T47D (cell line): ENCODE data around the gene MRPL57.
"Not testable (repeated sequence)": the region's sequence is repeated elsewhere in the genome, so short reads cannot be mapped to it uniquely, and the experiment has no call there.

Experiments used
- DNase-seq, 2 experiments: peaks; one replicate each; pipeline versions ENCODE4 v3.0.0 to v3.0.0-alpha.2; 2011 to 2012; ENCODE audit warnings: low read depth in 1 of 2, low spot score in 1 of 2
- JUND ChIP-seq: IDR thresholded peaks from 2 replicates; pipeline ENCODE4 v1.6.1; 2012; ENCODE audit warnings: low read depth
- in situ Hi-C: cut with HindIII; loops from 2 replicates; pipeline ENCODE4 v1.10.0; 2016; ENCODE audit warnings: low sequenced_read_pairs, low pct_unique_long_range_greater_than_20kb

The MRPL57 gene

GRCh38 chr13:21152251-21152899 lies 24.1 kb upstream of the MRPL57 start:
- no peak for TF ChIP-seq JUND
- no peak for DNase-seq
- in situ Hi-C loops, result no loop called here

GRCh38 chr13:21164631-21165030 lies 11.8 kb upstream of the MRPL57 start:
- no peak for TF ChIP-seq JUND
- DNase-seq, result no peak
- in situ Hi-C loops, result no loop called here

GRCh38 chr13:21165606-21166005 lies 10.9 kb upstream of the MRPL57 start:
- DNase-seq, in situ Hi-C loops: not testable (repeated sequence)

- no peak for TF ChIP-seq JUND
- DNase-seq, result no peak
- in situ Hi-C loops, result no loop called here
These were observed 5.0 kb upstream of the MRPL57 start for GRCh38 chr13:21171420-21171819.

GRCh38 chr13:21173767-21174166 lies 2.7 kb upstream of the MRPL57 start:
- DNase-seq, in situ Hi-C loops: not testable (repeated sequence)

GRCh38 chr13:21175656-21176214 lies 723 bp upstream of the MRPL57 start:
- in situ Hi-C loops, result no loop called here
- TF ChIP-seq JUND, result no peak
- peak in 1 of 2 experiments; percentile 2 for DNase-seq

- DNase-seq, result no peak
- TF ChIP-seq JUND, result no peak
- in situ Hi-C loops, result no loop called here
These were observed 475 bp downstream of the MRPL57 start for GRCh38 chr13:21176982-21177284.

GRCh38 chr13:21181671-21182070 lies 5.2 kb downstream of the MRPL57 start:
- TF ChIP-seq JUND, result no peak
- DNase-seq, result no peak
- in situ Hi-C loops, result no loop called here

GRCh38 chr13:21186410-21186809 lies 10.0 kb downstream of the MRPL57 start:
- DNase-seq, in situ Hi-C loops: not testable (repeated sequence)

GRCh38 chr13:21194756-21195155 lies 18.3 kb downstream of the MRPL57 start:
- DNase-seq, in situ Hi-C loops: not testable (repeated sequence)

- DNase-seq, in situ Hi-C loops: not testable (repeated sequence)
These were observed 21.3 kb downstream of the MRPL57 start for GRCh38 chr13:21197606-21198225.

- DNase-seq, in situ Hi-C loops: not testable (repeated sequence)
These were observed 21.9 kb downstream of the MRPL57 start for GRCh38 chr13:21198391-21198790.

GRCh38 chr13:21201456-21202190 lies 25.2 kb downstream of the MRPL57 start:
- DNase-seq, in situ Hi-C loops: not testable (repeated sequence)
